ENCODE data around the gene DLL1. TPM values are rescaled to one million over a fixed set of nuclear protein-coding genes. Genes with fewer than 3 reads are reported as not detected.
A peak's percentile ranks its signal among the peaks of the same experiment; 100 is the strongest.

Gene DLL1
- total and polyA plus RNA-seq, 7 donors: 1.5 to 5.3 (median 2.9) TPM

DNA sequence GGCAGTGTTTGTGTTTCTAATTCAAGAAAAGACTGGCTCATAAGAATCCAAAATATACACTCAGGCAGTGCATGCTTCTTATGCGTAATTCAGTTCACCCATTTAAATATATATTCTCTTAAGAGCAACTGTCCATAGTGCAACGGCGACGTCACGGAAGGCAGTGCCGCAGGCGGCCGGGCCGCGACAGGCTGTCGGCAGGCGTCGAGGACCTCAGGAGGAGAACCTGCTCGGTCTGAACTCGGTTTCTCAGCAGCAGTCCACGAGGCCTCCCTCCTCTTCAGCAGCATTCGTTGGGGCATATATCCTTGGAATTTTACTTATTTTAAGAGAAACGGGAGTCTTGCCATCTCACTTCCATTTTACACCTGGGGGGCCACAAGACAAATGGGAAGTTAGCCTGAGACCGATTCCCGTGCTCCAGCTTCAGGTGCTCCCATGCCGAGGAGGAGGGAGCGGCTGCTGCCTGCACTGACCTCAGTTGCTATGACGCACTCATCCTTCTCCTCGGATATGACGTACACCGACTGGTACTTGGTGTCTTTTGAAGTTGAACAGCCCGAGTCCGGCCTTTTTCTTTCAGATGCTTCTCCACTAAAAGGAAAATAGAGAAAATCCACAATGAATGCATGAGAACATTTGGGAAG lies 8.2 kb downstream of the DLL1 start:
- no peak for ATAC-seq
- Histone ChIP-seq H3K4me3 (no peak overlapping the region), H3K27ac (no peak overlapping the region), H3K4me1 (peaks cover 15% of the 10 kb centered on the region), H3K36me3 (ENCODE audit: insufficient read depth in 1 of 2, low read depth in 1 of 2) (peaks cover 0 to 14% of the 10 kb centered on the region in 2 donors), H3K27me3 (ENCODE audit: insufficient read depth in 3 of 3, low read length in 2 of 3) (peaks cover 0 to 12% (median 0%) of the 10 kb centered on the region in 3 donors), H3K9me3 (no peaks in the 10 kb centered on the region)
- intact Hi-C loops (cut with DNase I): no loop called here
- 93 to 95% (median 94%) methylated on average over 28 of the region's 28 CpGs for WGBS, 3 donors
- DNase-seq: peak in 1 of 2 donors; percentile 34
- TF ChIP-seq, protein P1, sequence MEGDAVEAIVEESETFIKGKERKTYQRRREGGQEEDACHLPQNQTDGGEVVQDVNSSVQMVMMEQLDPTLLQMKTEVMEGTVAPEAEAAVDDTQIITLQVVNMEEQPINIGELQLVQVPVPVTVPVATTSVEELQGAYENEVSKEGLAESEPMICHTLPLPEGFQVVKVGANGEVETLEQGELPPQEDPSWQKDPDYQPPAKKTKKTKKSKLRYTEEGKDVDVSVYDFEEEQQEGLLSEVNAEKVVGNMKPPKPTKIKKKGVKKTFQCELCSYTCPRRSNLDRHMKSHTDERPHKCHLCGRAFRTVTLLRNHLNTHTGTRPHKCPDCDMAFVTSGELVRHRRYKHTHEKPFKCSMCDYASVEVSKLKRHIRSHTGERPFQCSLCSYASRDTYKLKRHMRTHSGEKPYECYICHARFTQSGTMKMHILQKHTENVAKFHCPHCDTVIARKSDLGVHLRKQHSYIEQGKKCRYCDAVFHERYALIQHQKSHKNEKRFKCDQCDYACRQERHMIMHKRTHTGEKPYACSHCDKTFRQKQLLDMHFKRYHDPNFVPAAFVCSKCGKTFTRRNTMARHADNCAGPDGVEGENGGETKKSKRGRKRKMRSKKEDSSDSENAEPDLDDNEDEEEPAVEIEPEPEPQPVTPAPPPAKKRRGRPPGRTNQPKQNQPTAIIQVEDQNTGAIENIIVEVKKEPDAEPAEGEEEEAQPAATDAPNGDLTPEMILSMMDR (IDR thresholded peaks at IDR 0.05): no peak

DNA sequence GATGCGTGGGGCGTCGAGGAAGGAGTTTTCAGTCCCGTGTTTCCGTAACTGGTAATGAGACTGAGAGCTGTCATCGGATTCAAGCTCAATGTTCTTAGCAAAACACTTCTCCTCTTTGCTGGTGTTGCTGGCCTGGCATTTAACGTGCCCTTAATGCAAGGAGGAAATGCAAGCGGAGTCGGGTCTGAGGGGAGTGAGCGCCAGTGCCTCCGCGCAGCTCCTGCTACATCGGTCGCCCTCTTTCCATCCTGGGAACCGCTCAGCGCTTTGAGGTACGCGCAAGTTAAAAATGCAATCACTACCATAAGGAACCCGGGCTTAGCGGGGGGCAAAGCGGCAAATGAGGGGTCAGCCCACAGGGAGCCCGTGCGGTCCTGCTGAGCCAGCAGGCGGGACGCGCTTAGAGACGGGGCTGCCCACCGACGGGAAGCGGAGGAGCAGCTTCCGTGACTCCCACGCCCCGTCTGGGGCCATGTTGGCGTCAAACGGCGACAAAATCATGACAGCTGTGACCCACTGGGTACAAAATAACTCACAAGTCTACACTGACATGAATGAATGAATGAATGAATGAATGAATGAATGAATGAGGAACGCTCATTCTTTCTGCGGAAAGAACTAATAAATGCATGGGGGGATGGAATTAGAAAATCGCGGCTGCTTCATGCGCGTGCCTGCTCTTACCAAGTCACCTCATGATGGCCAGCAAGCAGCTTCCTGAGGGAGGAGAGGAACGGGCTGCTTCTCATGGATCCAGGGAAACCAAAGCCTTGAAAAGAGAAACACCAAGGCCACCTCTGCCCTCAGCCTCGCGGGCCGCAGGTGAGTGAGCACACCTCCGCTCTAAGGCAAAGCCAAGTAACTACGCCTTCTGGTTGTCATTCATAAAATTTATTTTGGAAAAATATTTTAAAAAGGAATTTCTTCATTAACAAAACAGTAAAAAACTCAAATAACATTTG lies 9.3 kb downstream of the DLL1 start:
- Histone ChIP-seq H3K9me3 (no peaks in the 10 kb centered on the region), H3K36me3 (ENCODE audit: insufficient read depth in 1 of 2, low read depth in 1 of 2) (peaks cover 0 to 14% of the 10 kb centered on the region in 2 donors), H3K4me3 (no peak overlapping the region), H3K4me1 (peaks cover 14% of the 10 kb centered on the region), H3K27me3 (ENCODE audit: insufficient read depth in 3 of 3, low read length in 2 of 3) (peaks cover 0 to 9% (median 0%) of the 10 kb centered on the region in 3 donors), H3K27ac (no peak overlapping the region)
- DNase-seq: peak in 1 of 2 donors; percentile 48
- TF ChIP-seq, protein P1 (IDR thresholded peaks at IDR 0.05): no peak
- WGBS, 3 donors: 88 to 94% (median 93%) methylated on average over 48 of the region's 48 CpGs
- intact Hi-C loops (cut with DNase I): no loop called here
- no peak for ATAC-seq

DNA sequence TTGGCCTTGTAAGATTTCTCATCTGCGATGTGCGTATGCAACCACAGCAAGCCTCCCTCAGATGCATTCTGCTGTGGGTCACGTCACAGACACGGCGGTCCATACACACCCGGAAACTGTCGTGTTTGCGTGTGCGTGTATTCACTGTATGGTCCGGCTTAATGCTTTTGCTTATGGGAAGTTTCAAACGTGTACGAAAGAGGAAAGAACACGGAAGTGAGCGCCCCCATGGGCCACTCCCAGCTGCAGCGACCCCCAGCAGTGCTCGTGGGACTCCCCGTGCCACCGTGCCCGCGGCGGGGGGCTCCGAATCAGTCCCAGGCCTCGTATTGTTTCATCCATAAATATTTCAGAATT lies 10.2 kb downstream of the DLL1 start:
- H3K27ac ChIP-seq: peak overlapping the region; percentile 82
- H3K9me3 ChIP-seq: no peaks in the 10 kb centered on the region
- H3K27me3 ChIP-seq (ENCODE audit: insufficient read depth in 3 of 3, low read length in 2 of 3): peaks cover 0 to 3% (median 0%) of the 10 kb centered on the region in 3 donors
- H3K4me1 ChIP-seq: peaks cover 23% of the 10 kb centered on the region
- DNase-seq: no peak
- ATAC-seq: peak in 1 of 4 donors; percentile 15
- peaks cover 0 to 14% of the 10 kb centered on the region in 2 donors for H3K36me3 ChIP-seq (ENCODE audit: insufficient read depth in 1 of 2, low read depth in 1 of 2)
- intact Hi-C loops (cut with DNase I): no loop called here
- H3K4me3 ChIP-seq: peak overlapping the region; percentile 61
- WGBS, 3 donors: 41 to 49% (median 47%) methylated on average over 23 of the region's 23 CpGs
- TF ChIP-seq, protein P1 (IDR thresholded peaks at IDR 0.05): no peak

DNA sequence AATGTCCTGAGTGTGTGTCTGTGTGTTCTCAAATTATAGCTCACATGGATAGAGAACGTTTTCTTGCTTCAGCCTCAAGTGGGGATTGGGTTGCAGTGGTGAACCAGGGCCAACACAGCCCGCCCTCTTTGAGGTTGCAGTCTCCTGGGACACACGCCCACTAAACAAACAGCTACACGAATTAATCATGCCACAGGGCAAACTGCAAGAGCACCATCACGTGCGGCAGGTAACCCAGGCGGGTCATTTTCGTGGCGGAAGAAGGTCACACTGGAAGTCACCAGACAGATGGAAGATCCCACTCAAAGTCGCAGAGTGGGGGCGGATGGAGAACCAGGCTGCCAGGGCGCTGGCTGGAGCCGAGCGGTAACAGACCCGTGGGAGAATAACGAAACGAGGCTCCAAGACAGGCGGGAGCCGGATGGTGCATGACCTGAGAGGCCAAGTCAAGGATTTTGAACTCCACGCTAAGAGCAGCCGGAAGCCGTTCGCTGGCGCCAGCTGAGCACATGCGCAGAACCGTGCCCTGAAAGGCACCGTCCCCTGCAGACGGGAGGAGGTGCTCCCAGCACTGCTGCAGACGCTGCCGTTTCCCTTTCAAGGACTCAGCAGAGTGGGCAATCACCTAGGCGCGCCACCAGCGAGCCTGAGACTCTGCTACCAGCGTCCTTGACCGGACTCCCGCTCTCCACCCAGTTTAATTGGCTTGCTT lies 10.7 kb downstream of the DLL1 start:
- no peaks in the 10 kb centered on the region for H3K9me3 ChIP-seq
- peak overlapping the region; percentile 61 for H3K4me3 ChIP-seq
- peak; percentile 83 to 89 (median 87) for ATAC-seq
- DNase-seq: peak; percentile 76 to 89
- peaks cover 23% of the 10 kb centered on the region for H3K4me1 ChIP-seq
- TF ChIP-seq, protein P1 (IDR thresholded peaks at IDR 0.05): no peak
- 30 to 38% (median 37%) methylated on average over 36 of the region's 36 CpGs for WGBS, 3 donors
- peaks cover 0 to 10% of the 10 kb centered on the region in 2 donors for H3K36me3 ChIP-seq (ENCODE audit: insufficient read depth in 1 of 2, low read depth in 1 of 2)
- peak overlapping the region; percentile 82 for H3K27ac ChIP-seq
- intact Hi-C loops (cut with DNase I): loop anchor here in 1 of 2 donors (10.0 kb wide), 1 partner anchor 115 kb away; no protein-coding TSS in a partner anchor
- peaks cover 0 to under 1% (median 0%) of the 10 kb centered on the region in 3 donors for H3K27me3 ChIP-seq (ENCODE audit: insufficient read depth in 3 of 3, low read length in 2 of 3)

Data from psoas muscle (tissue), 8 donors.